Astrocyte (in vitro differentiated cells and primary cell): Measurements from ENCODE around the gene WDR73.

ENCODE experiments used
- CTCF ChIP-seq: IDR thresholded peaks from 2 replicates; pipeline ENCODE4 v1.5.1; 2011; ENCODE audit warnings: low read depth, mild to moderate bottlenecking, inconsistent platforms, low read length, moderate library complexity; ENCODE audit not compliant: insufficient read depth
- EZH2 ChIP-seq: IDR thresholded peaks from 2 replicates; pipeline ENCODE4 v1.6.1; 2012; ENCODE audit warnings: mild to moderate bottlenecking, low read length, inconsistent platforms; ENCODE audit not compliant: insufficient read depth

DNA sequence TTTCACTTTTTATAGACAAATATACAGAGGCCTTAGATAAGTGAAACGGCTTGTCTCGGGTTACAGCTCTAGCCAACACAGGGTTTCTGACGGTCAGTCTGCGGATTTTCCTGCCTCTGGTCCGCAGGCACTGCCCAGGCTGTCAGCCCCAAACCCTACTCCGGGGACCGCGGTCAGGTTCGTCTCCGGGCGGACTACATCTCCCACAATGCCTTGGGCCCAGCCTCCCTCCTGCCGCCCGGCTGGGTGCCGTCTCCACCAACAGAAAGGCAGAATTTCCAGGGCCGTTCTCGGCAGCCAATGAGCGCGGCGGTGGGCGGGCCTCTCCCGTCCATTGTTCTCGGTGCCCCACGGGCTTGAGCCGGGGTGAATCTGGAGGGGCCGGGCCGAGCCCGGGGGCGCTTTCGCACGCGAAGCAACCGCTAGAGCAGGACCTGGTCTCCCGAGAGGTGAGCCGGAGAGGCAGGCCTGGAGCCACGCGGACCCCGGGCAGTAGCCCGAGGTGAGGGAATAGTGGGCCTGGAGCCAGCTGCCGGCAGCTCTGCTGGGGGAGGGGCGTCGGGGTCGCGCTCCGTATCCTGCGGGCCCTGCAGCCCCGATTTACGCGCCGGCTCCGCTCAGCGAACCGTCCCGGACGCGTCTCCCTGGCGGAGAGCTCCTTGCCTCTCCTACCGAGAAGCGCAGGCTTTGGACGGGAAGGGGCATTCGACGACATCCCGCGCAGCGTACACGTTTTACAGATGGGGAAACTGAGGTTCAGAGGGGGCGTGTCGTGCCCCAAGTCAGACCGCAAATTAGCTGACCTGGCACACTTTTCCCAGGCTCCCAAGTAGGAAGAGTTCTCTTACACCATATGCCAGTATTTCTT, 53.2 kb downstream of the WDR73 start, which contains the start of gene ZSCAN2:
- TF ChIP-seq CTCF (no peak), EZH2 (no peak)
